Epidermal melanocyte (primary cell): ENCODE data around the gene FXYD2.
"Not testable (repeated sequence)": the region's sequence is repeated elsewhere in the genome, so short reads cannot be mapped to it uniquely, and the experiment has no call there.

ENCODE experiments used
- DNase-seq: peaks from one replicate; pipeline ENCODE4 v3.0.0; 2011; ENCODE audit warnings: low spot score; ENCODE audit not compliant: insufficient read length

FXYD2 gene

DNA sequence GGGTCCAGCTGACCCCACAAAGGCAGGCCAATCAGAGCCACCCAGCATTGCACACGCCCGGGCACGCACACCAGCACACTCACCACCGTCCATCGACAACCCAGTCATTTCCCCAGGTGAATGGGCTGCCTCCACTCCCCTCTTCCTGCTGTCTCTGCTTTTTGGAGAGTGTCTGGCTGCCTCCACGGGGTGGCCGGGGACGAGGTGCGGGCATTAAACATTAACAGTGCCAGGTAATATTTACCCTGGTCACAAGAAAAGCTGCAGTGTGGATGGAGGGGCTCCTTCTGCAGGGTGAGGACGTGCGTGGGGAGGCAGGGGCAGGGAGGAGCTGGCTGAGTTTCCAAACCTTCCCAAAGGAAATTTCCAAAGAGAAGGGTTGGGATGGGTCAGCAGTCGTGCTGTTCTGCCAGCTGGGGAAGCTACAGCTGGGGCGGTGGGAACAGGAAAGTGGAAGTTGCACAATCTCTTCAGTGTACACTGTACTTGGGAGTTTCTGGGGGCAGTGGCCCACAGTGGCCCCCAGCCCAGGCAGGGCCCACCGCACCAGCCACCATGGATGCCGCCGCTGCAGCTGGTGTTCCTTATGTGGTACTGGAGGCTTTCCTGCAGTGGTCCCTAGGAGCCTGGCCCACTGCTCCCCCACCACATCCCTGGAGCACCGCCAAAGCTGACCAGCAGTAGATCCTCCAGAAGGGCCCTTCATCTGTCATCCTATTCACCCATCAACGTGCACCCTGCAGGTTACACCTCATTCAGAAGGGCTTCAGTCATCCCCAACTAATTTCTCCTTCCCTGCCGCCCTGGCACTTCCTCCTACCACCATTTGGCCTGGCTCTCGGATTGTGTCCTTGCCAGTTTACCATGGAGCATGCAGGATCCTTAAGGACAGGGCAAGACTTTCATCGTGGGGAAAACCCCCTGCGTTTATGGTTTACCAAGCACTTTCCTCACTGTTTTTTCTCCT, at the start of gene FXYD2:
FXYD2 (minus strand) TSS at position 174 of the 967 bp plus-strand sequence; CDS start at position 108, 66 bp downstream.
- no peak for DNase-seq

- DNase-seq, result no peak
These were observed 49.2 kb upstream of the FXYD2 start for GRCh38 chr11:117873828-117874125.

GRCh38 chr11:117872975-117873827, 48.7 kb upstream of the FXYD2 start:
- no peak for DNase-seq

- DNase-seq, result no peak
These were observed 47.9 kb upstream of the FXYD2 start for GRCh38 chr11:117872420-117872961.

GRCh38 chr11:117871784-117872183, 47.2 kb upstream of the FXYD2 start:
- no peak for DNase-seq

- no peak for DNase-seq
These were observed 46.6 kb upstream of the FXYD2 start for GRCh38 chr11:117871160-117871559.

DNA sequence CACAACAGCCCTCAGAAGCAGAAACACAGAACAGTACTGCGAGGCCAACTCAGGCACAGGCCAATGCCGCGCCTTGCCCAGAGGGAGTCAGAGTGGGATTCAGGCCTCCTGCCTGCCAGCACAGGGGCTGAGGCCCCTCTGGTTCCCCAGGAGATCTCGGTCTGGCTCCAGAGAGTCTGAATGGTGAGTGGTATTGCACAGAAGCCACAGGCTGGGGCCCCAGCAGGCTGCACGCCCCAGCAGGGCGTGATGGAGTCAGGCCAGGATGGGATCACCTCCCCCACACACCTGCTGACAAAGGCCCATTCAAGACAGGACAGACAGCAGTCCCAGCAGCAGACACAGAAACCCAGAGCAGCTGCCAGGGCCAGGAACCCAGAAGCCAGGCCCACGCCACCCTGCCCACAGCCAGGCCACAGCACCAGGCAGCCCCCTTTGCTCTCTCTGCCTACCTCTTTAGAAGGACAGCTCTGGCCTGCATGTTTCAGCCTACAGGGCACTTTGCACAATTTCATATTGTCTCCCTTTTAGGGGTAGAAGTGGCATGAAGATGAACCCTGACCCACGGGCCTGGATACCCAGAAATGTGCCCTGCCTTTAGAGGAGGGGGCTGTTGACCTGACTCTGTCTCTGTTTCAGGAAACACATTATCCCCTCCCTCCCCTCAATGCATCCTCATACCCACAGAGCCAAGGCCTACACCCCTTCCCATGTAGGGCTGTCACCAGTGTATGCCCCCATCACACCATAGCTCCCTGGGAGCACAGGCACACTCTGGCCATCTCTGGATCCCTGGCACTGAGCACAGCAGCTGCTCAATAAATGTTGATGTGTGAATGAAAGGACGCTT, 45.8 kb upstream of the FXYD2 start:
- no peak for DNase-seq

DNA sequence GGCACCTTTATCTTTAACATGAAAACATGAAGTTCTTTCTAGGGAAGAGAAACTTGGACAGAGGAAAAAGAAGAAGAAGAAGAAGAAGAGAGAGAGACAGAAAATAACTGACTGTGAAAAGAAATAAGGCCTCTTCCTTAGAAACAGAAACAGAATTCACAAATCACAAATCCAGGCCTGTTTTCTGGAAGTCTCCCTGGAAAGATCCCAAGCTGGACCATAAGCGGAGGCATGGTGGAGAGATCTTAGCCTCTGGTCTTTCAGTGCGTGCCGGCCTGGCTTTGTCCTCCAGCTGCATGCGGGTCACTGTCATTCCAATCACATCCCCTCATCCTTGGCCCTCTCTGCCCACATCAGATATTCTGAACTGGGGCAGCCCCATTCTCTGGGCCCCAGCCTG, 45.1 kb upstream of the FXYD2 start:
- no peak for DNase-seq

DNA sequence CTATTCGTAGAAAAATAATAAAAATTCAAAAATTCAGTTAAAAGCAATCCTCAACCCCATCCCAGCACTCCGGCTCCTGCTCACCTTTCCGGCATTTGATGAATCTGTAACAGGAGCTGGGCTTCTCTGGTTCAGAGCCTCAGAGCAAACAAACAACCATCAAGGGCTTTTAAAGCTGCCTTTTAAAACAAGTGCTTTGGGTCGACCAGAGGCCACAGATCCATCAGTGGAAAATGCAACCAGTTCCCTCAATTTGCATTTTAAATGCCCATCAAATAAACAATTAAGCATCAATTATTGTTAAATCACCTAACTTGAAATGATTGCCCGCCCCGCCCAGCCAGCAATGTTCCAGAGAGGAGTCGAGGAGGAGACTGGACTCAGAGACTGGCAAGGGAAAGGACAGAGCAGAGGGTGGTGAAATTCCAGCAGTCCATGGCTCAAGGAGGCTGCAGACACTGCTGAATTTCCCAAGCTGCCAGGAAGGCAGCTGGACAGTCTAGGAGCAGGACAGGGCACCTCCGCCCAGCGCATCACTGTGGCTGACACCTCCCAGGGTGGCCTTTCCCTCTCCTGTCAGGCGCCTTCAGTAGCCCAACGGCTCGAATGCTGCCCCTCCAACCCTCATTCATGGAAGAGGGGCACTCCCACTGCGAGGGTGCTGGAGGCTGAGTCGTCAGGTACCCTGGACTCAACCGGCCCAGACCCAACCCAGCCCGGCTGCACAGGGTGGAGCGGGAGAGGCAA, 44.4 kb upstream of the FXYD2 start:
- DNase-seq, result no peak

- no peak for DNase-seq
These were observed 43.5 kb upstream of the FXYD2 start for GRCh38 chr11:117868088-117868487.

- no peak for DNase-seq
These were observed 42.0 kb upstream of the FXYD2 start for GRCh38 chr11:117866526-117866925.

GRCh38 chr11:117865546-117865945, 41.0 kb upstream of the FXYD2 start:
- DNase-seq, result not testable (repeated sequence)

GRCh38 chr11:117863383-117863782, 38.8 kb upstream of the FXYD2 start:
- no peak for DNase-seq

GRCh38 chr11:117862753-117863152, 38.2 kb upstream of the FXYD2 start:
- DNase-seq, result no peak

- DNase-seq, result no peak
These were observed 37.6 kb upstream of the FXYD2 start for GRCh38 chr11:117862019-117862725.

DNA sequence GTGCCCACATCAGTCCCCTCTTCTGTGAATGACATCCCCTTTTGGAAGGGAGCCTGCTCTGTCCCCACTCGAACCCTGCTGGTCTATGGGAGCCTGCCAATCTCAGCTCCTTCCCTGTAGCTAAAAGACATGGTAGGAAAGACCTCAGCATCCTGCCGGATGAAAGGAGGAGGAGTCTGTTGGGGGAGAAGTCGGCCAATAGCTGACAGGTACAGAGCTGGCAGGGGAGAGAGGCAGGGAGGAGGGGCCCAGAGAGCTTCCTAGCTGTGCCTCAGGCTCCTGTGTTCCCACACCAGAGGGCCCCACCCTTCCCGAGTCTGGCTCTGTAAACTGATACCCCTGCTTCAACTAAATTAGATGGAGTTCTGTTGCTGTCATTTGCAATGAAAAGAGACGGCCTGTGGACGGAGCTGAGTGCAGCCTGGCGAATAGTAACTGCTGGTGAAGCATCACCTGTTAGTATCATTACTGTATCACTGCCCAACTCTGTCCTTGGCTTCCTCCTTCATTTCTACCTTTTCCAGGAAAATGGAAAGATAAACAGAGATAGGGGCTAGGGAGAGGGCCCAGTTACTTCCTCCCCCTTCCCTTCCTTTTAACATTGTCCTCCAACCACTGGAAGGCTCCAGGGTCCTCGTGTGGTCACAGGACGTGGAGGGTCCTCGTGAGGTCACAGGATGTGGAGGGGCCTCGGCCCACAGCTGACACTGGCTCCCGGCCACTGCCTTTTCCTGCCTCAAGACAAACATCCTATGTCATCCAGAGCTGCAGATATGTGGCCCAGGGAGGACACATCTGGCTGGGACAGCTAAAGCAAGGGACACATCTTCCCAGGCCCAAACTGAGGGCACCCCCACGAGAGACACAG, 36.8 kb upstream of the FXYD2 start:
- no peak for DNase-seq

GRCh38 chr11:117860139-117860538, 35.6 kb upstream of the FXYD2 start:
- DNase-seq, result no peak

GRCh38 chr11:117859488-117860112, 35.1 kb upstream of the FXYD2 start:
- no peak for DNase-seq
